HepG2 (cell line): ENCODE measurements around the gene FNDC3B. TPM values are rescaled to one million over a fixed set of nuclear protein-coding genes. Genes with fewer than 3 reads are reported as not detected.

Experiments
- ATAC-seq: fragments of 200-7000 bp; cut with Tn5 transposase; 3 replicates; pipeline ENCODE4 v1.9.1; 2020; ENCODE audit warnings: mild to moderate bottlenecking, moderate library complexity
- BruUV-seq: library from RNA; stranded (reverse); fragments of 400-500 nt; replicated peaks from 2 replicates; lab custom pipeline; 2021; lab: Mats Ljungman, UMichigan
- CTCF ChIA-PET: fragments of 300-600 bp; formaldehyde crosslinking; extraction: SDS; loops from one replicate; lab custom pipeline; 2021; ENCODE audit warnings: low total read pairs, inconsistent platforms, low intra/inter-chr PET ratio; lab: Yijun Ruan, JAX
- POLR2A ChIA-PET: fragments of 350-600 bp; sonication (Branson Sonifier 250); formaldehyde crosslinking; loops from one replicate; lab custom pipeline; 2020; ENCODE audit warnings: antibody characterized with exemption, inconsistent platforms; lab: Yijun Ruan, JAX
- DNase-seq: peaks from one replicate; pipeline ENCODE4 v3.0.0-alpha.2; 2015; ENCODE audit warnings: low spot score
- FAIRE-seq: peaks from 3 replicates; lab custom pipeline; 2011; peaks lifted over from hg19 to GRCh38; lab: Jason Lieb, UNC
- H2AFZ ChIP-seq: one replicate; pipeline ENCODE4 v1.6.1; 2011; ENCODE audit warnings: low read length, inconsistent platforms
- H3K27ac ChIP-seq: fragments of 300-600 bp; 3 replicates; pipeline ENCODE4 v1.8.0; 2011; ENCODE audit warnings: mixed run types, mild to moderate bottlenecking, mixed read lengths, low read length, inconsistent platforms; ENCODE audit not compliant: insufficient read depth; ENCODE audit errors: extremely low read length
- H3K27me3 ChIP-seq, 2 experiments: fragments of 200-600 bp in 1 of 2; 2 replicates in 1 of 2; 3 replicates in 1 of 2; pipeline versions ENCODE4 v1.6.0 to v1.8.0; 2011; ENCODE audit warnings: low read length in 2 of 2, mild to moderate bottlenecking in 2 of 2, moderate library complexity in 2 of 2, inconsistent platforms in 1 of 2; ENCODE audit not compliant: insufficient read depth in 2 of 2, control insufficient read depth in 1 of 2
- H3K36me3 ChIP-seq, 2 experiments: fragments of 200-600 bp in 1 of 2; replicated peaks in 1 of 2; 2 replicates in 1 of 2; 3 replicates in 1 of 2; pipeline versions ENCODE4 v1.5.1 to v1.8.0; 2011; ENCODE audit warnings: low read length in 2 of 2, inconsistent platforms in 1 of 2; ENCODE audit not compliant: insufficient read depth in 2 of 2, control insufficient read depth in 1 of 2
- H3K4me1 ChIP-seq: 2 replicates; pipeline ENCODE4 v1.5.1; 2012; ENCODE audit warnings: low read length, inconsistent platforms; ENCODE audit not compliant: insufficient read depth
- H3K4me2 ChIP-seq: 2 replicates; pipeline ENCODE4 v1.6.0; 2011; ENCODE audit warnings: low read depth, low read length, inconsistent platforms
- H3K4me3 ChIP-seq, 3 experiments: fragments of 200-600 bp in 1 of 3; sonication (generic), shearing (Covaris generic) in 1 of 3; replicated peaks in 1 of 3; 2 replicates each; pipeline ENCODE4 v1.5.1; 2011 to 2016; ENCODE audit warnings: low read length in 3 of 3, inconsistent platforms in 2 of 3, low read depth in 2 of 3, mild to moderate bottlenecking in 2 of 3, control low read depth in 1 of 3, mixed read lengths in 1 of 3; ENCODE audit not compliant: insufficient read depth in 1 of 3
- H3K79me2 ChIP-seq: one replicate; pipeline ENCODE4 v1.6.1; 2011; ENCODE audit warnings: low read length, inconsistent platforms; ENCODE audit not compliant: insufficient read depth
- H3K9ac ChIP-seq: 2 replicates; pipeline ENCODE4 v1.6.0; 2011; ENCODE audit warnings: mild to moderate bottlenecking, low read depth, low read length, inconsistent platforms; ENCODE audit not compliant: insufficient read depth
- H3K9me3 ChIP-seq: 2 replicates; pipeline ENCODE4 v1.5.1; 2012; ENCODE audit warnings: mild to moderate bottlenecking, low read length
- H4K20me1 ChIP-seq: 2 replicates; pipeline ENCODE4 v1.6.0; 2011; ENCODE audit warnings: inconsistent platforms, mild to moderate bottlenecking, low read length, moderate library complexity; ENCODE audit not compliant: insufficient read depth
- RBAK ChIP-seq: sonication (generic); formaldehyde crosslinking; IDR thresholded peaks from 2 replicates; pipeline ENCODE4 v1.5.1; 2020; ENCODE audit warnings: mild to moderate bottlenecking, missing genetic modification reagents
- RBM22 ChIP-seq: fragments of 200-400 bp; formaldehyde crosslinking; optimal IDR thresholded peaks from 2 replicates; pipeline ENCODE3; 2017; ENCODE audit warnings: mild to moderate bottlenecking, low read length, moderate library complexity
- ZBTB8A ChIP-seq: sonication (generic); formaldehyde crosslinking; IDR thresholded peaks from 2 replicates; pipeline ENCODE4 v1.4.0; 2020; ENCODE audit warnings: mild to moderate bottlenecking, low read depth, missing genetic modification reagents, borderline replicate concordance
- ZNF709 ChIP-seq: sonication (generic); formaldehyde crosslinking; IDR thresholded peaks from 2 replicates; pipeline ENCODE4 v1.5.0; 2020; ENCODE audit warnings: mild to moderate bottlenecking, missing genetic modification reagents
- ZNF775 ChIP-seq: sonication (generic); formaldehyde crosslinking; IDR thresholded peaks from 2 replicates; pipeline ENCODE4 v1.4.0; 2020; ENCODE audit warnings: missing genetic modification reagents, mild to moderate bottlenecking, moderate library complexity, borderline replicate concordance
- ZNF780A ChIP-seq: sonication (generic); formaldehyde crosslinking; IDR thresholded peaks from 2 replicates; pipeline ENCODE4 v1.8.0; 2022; ENCODE audit warnings: mild to moderate bottlenecking, missing genetic modification reagents, moderate library complexity
- WGBS: methylation state at CpG from one replicate; pipeline ENCODE4 v1.1.6; 2017; ENCODE audit warnings: low lambda C conversion rate; 5-methylcytosine and 5-hydroxymethylcytosine counted together
- in situ Hi-C: cut with HindIII; loops from 2 replicates; pipeline ENCODE4 v1.10.0; 2017; ENCODE audit warnings: low pct_unique_long_range_greater_than_20kb; ENCODE audit not compliant: extremely low pct_ligation_motif_present
- intact Hi-C: fragments of 100-400 bp; cut with micrococcal nuclease; formaldehyde crosslinking; loops from one replicate; pipeline ENCODE4 v1.10.0; 2022; ENCODE audit not compliant: unreplicated experiment
- polyA plus RNA-seq, 8 experiments: library from polyadenylated mRNA; depleted of rRNA in 3 of 8; stranded (reverse) in 7 of 8; unstranded in 1 of 8; fragments of >200 nt; fragmentation: Illumina TruSeq in 4 of 8; extraction: Trizol in 4 of 8; gene quantifications; 2 replicates each; pipeline versions ENCODE4 v1.2.1 to v1.2.3, GENCODE V29; 2011 to 2016; ENCODE audit warnings: low read depth in 4 of 8, missing spikeins in 1 of 8, mixed read lengths in 1 of 8; ENCODE audit not compliant: insufficient read depth in 1 of 8
- total RNA-seq, 5 experiments: library from RNA; depleted of rRNA; stranded (reverse); fragments of >200 nt; fragmentation: Illumina TruSeq; extraction: Trizol; gene quantifications; 2 replicates each; pipeline ENCODE4 v1.2.3, GENCODE V29; 2016; ENCODE audit warnings: low read depth in 1 of 5
- TF ChIP-seq, protein P1 (sequence below): sonication (generic); formaldehyde crosslinking; IDR thresholded peaks from 2 replicates; pipeline ENCODE4 v1.4.0; 2020; ENCODE audit warnings: missing genetic modification reagents, mild to moderate bottlenecking, borderline replicate concordance
- TF ChIP-seq, protein P2 (sequence below): sonication (generic); formaldehyde crosslinking; IDR thresholded peaks from 2 replicates; pipeline ENCODE4 v1.5.1; 2020; ENCODE audit warnings: missing genetic modification reagents, mild to moderate bottlenecking, borderline replicate concordance

Gene FNDC3B
- total and polyA plus RNA-seq, 2 of the 13 experiments (the other 11 are each of a cell fraction or from before 2014, with no cell fraction given) = 74.8 to 103 TPM

DNA sequence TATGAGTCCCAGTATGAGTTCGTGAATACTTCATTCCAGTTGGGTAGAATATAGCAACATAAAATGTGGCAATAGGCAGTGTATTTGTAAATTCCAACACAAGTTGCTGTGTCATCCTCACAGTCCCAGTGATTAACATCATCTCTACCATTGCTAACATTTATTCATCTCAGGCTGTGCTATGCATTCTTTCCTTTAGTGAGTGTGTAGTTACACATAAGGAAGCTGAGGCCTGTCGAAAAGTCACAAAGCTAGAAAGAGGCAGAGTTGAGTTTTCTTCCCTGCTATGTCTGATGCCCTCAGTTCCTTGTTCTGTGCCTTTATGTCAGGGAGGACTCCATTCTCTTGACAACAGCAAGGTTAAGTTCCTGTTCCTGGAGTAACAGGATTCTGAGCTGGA is 96.4 kb downstream of the FNDC3B start (continued):
- TF ChIP-seq RBM22 (peak; percentile 82), ZNF775 (no peak), RBAK (CRISPR knock-in tag) (no peak), ZNF780A (CRISPR knock-in tag) (no peak)
- TF ChIP-seq, protein P1, sequence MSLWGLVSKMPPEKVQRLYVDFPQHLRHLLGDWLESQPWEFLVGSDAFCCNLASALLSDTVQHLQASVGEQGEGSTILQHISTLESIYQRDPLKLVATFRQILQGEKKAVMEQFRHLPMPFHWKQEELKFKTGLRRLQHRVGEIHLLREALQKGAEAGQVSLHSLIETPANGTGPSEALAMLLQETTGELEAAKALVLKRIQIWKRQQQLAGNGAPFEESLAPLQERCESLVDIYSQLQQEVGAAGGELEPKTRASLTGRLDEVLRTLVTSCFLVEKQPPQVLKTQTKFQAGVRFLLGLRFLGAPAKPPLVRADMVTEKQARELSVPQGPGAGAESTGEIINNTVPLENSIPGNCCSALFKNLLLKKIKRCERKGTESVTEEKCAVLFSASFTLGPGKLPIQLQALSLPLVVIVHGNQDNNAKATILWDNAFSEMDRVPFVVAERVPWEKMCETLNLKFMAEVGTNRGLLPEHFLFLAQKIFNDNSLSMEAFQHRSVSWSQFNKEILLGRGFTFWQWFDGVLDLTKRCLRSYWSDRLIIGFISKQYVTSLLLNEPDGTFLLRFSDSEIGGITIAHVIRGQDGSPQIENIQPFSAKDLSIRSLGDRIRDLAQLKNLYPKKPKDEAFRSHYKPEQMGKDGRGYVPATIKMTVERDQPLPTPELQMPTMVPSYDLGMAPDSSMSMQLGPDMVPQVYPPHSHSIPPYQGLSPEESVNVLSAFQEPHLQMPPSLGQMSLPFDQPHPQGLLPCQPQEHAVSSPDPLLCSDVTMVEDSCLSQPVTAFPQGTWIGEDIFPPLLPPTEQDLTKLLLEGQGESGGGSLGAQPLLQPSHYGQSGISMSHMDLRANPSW (CRISPR knock-in tag) = no peak
- TF ChIP-seq, all 625 proteins: peak for 7

DNA sequence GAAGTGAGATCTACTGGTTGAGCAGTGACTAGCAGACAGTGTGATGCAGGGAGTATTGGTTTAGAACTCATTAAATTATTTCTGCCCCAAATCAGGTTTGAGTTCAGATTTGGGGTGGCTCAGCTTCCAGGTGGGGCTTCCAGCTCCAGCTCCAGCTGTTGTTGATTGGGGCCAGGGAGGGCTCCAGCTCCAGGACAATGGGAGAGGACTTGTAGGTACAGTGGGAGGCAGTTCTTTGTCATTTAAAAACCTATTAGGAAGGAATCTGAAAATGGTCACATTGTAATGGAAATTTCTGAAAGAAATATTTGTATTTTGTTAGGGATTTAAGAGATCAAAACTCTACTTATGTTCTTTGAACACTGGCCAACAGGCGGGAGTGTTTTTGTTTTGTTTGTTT is 97.0 kb downstream of the FNDC3B start:
- POLR2A ChIA-PET = interaction anchor here (1.8 kb wide), 1 partner anchor 295 kb away, joined by 5 read pairs; no protein-coding TSS in a partner anchor
- WGBS = 100% methylated on average over 1 of the region's 1 CpG
- BruUV-seq = no TSS peak
- Histone ChIP-seq H4K20me1 (peaks cover 68% of the 10 kb centered on the region), H3K9ac (no peak overlapping the region), H3K9me3 (no peaks in the 10 kb centered on the region), H2AFZ (no peak overlapping the region), H3K4me1 (peaks cover 99% of the 10 kb centered on the region), H3K36me3 (peaks cover 11 to 45% of the 10 kb centered on the region in 2 experiments), H3K4me2 (no peak overlapping the region), H3K4me3 (no peak overlapping the region), H3K79me2 (peaks cover 90% of the 10 kb centered on the region), H3K27me3 (no peaks in the 10 kb centered on the region), H3K27ac (peak overlapping the region; percentile 89)
- no peak for DNase-seq
- in situ Hi-C loops (no loop called here), intact Hi-C loops (no loop called here)
- no peak for FAIRE-seq
- ATAC-seq = no peak
- CTCF ChIA-PET = no interaction called here
- no peak for TF ChIP-seq RBM22
- TF ChIP-seq ZBTB8A (CRISPR knock-in tag) = no peak
- TF ChIP-seq, protein P2, sequence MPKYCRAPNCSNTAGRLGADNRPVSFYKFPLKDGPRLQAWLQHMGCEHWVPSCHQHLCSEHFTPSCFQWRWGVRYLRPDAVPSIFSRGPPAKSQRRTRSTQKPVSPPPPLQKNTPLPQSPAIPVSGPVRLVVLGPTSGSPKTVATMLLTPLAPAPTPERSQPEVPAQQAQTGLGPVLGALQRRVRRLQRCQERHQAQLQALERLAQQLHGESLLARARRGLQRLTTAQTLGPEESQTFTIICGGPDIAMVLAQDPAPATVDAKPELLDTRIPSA (CRISPR knock-in tag) = no peak
- no peak for TF ChIP-seq ZNF709
